ENCODE results near the gene IQSEC1. TPM values are rescaled to one million over a fixed set of nuclear protein-coding genes. Genes with fewer than 3 reads are reported as not detected.

Gene IQSEC1
- total RNA-seq, 4 donors from 2014 or later: 13.7 to 59.4 (median 35.5) TPM

- Histone ChIP-seq H3K4me1 (peaks cover 0 to 72% (median 16%) of the 10 kb centered on the region in 4 donors), H3K27me3 (no peaks in the 10 kb centered on the region), H3K27ac (no peak overlapping the region)
Observed at GRCh38 chr3:12963231-12963896, 109.9 kb downstream of the IQSEC1 start.

GRCh38 chr3:12962292-12962691 is 110.9 kb downstream of the IQSEC1 start:
- no peaks in the 10 kb centered on the region for H3K36me3 ChIP-seq
- DNase-seq: no peak
- no peak overlapping the region for H3K27ac ChIP-seq
- no peaks in the 10 kb centered on the region for H3K27me3 ChIP-seq
- no peak overlapping the region for H3K4me3 ChIP-seq
- H3K4me1 ChIP-seq: peaks cover 0 to 74% (median 13%) of the 10 kb centered on the region in 4 donors
- no peaks in the 10 kb centered on the region for H3K9me3 ChIP-seq
- no peak for TF ChIP-seq CTCF (IDR thresholded peaks at IDR 0.05)
- TF ChIP-seq POLR2A (IDR thresholded peaks at IDR 0.05): no peak

More at GRCh38 chr3:12963231-12963896, 109.9 kb downstream of the IQSEC1 start:
- no peaks in the 10 kb centered on the region for H3K9me3 ChIP-seq
- no peak overlapping the region for H3K4me3 ChIP-seq
- H3K36me3 ChIP-seq: no peaks in the 10 kb centered on the region
- no peak for TF ChIP-seq POLR2A (IDR thresholded peaks at IDR 0.05)
- TF ChIP-seq CTCF (IDR thresholded peaks at IDR 0.05): no peak
- no peak for DNase-seq

GRCh38 chr3:12961697-12962036 is 111.6 kb downstream of the IQSEC1 start:
- Histone ChIP-seq H3K36me3 (no peaks in the 10 kb centered on the region), H3K27ac (no peak overlapping the region), H3K27me3 (no peaks in the 10 kb centered on the region), H3K4me3 (no peak overlapping the region), H3K9me3 (no peaks in the 10 kb centered on the region), H3K4me1 (peaks cover 0 to 69% (median 9%) of the 10 kb centered on the region in 4 donors)
- TF ChIP-seq POLR2A (IDR thresholded peaks at IDR 0.05) (no peak), CTCF (IDR thresholded peaks at IDR 0.05) (no peak)
- no peak for DNase-seq

GRCh38 chr3:12961007-12961696 is 112.1 kb downstream of the IQSEC1 start:
- no peak for DNase-seq
- TF ChIP-seq POLR2A (IDR thresholded peaks at IDR 0.05) (no peak), CTCF (IDR thresholded peaks at IDR 0.05) (no peak)
- Histone ChIP-seq H3K4me3 (no peak overlapping the region), H3K4me1 (peaks cover 0 to 64% (median 6%) of the 10 kb centered on the region in 4 donors), H3K36me3 (no peaks in the 10 kb centered on the region), H3K9me3 (no peaks in the 10 kb centered on the region), H3K27ac (peak overlapping the region in 1 of 4 donors; percentile 58), H3K27me3 (no peaks in the 10 kb centered on the region)

GRCh38 chr3:12960497-12960896 is 112.7 kb downstream of the IQSEC1 start:
- Histone ChIP-seq H3K27ac (peak overlapping the region in 1 of 4 donors; percentile 58), H3K4me3 (no peak overlapping the region), H3K36me3 (no peaks in the 10 kb centered on the region), H3K9me3 (no peaks in the 10 kb centered on the region), H3K27me3 (no peaks in the 10 kb centered on the region), H3K4me1 (peaks cover 0 to 67% (median 10%) of the 10 kb centered on the region in 4 donors)
- DNase-seq: no peak
- TF ChIP-seq CTCF (IDR thresholded peaks at IDR 0.05) (no peak), POLR2A (IDR thresholded peaks at IDR 0.05) (no peak)

All from Peyer's patch (tissue), 4 donors.